ENCODE results near the gene SSBP3.

The SSBP3 gene

DNA sequence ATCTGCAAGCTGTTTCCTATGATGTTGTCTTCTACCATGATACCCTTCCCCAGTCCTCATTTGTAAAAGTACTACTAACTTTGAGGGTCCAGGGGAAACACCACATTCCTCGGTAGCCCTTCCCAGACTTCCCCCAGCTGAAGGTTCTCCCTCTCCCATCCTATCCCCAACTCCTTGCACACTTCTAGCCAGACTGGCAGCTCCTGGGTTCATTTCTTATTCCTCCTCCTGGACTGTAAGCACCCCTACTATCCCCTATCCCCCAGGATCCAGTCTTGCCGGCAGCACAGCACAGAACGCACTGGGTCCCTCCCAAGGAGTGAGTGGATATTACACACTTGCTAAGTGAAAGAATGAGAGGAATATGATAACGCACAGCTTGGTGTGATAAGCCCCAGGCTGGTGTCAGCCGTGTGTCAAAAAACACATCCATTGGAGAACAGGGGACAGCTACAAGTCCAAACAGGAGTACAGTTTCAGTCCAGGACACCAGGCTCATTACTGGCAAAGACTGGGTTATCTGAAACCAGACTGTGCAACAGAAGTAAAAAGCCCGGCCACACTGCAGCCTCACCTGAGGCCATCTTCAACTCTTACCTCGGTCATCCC lies 100.2 kb downstream of the SSBP3 start:
- no peak for DNase-seq (ENCODE audit: low spot score)

DNA sequence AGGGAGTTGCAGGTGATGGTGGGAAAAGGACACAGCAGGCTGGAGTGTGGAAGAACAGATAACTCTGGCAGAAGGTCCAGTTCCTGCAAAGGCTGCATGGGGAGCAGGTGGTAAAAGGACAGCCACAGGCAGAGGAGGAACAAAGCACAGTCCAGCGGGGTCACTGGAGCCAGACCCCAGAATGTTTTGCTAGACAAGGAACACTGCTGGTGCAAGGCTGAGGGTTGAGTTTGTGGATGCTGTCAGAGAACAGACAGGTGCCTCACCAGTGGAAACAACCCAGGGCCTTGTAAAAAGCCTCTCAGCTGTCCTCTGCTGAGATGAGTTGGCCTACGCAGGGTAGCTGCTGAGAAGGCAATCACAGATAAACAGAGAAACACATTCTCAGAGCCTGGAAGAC lies 101.7 kb downstream of the SSBP3 start:
- DNase-seq (ENCODE audit: low spot score): no peak

GRCh38 chr1:54302951-54303843 lies 103.0 kb downstream of the SSBP3 start:
- no peak for DNase-seq (ENCODE audit: low spot score)

DNA sequence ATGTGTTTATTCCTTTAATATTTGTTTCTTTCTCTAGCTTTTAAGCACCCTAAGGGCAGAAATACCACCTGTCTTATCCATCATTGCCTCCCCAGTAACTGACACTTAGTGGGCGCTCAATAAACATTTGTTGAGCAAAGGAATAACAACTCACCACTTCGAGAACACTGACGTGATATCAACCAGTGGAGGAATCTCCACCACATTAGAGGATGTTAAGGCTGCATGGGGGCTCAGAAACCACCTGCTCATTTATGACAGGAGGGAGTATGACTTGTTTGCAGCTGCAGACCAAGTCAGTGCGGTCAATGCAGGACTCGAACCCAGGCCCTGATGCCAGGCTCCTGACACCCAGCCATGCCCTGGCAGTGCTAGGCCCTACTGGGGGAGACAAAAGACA lies 103.6 kb downstream of the SSBP3 start:
- DNase-seq (ENCODE audit: low spot score): no peak

DNA sequence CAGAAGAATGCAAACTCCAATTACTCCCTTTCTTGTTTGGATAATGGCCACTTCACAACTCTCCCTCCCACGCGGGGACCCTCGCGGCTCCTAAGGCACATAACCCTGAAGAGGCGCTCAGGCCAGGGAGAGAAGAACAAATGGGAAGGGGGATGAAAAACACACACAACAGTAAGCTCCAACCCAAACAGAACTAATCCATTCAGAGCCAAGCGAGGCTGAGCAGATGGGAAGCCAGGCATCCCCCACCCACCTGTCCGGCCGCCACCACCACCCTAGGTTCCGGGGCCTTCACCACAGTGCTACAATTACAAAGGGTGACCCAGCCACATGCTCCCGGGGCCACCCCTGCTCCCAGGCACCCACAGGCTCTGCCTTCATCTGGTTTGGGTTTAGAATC lies 104.7 kb downstream of the SSBP3 start:
- no peak for DNase-seq (ENCODE audit: low spot score)

DNA sequence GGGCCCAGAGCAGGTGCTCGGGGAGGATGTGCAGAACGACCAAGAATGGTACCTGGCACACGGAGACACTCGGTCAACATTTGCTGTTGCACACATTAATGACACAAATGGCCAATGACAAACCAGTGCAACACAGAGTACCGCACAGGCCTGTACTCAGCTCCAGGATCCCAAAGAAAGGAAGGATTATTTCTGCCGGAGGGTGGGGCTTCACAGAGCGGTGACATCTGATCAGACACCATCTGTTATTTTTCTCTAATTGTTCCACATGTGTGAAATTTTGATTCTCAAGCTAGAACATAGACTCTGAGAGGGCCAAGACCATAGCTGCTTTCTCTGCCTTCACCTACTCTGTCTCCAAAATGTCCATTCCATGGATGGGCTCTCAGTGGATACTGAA lies 105.8 kb downstream of the SSBP3 start:
- DNase-seq (ENCODE audit: low spot score): no peak

- DNase-seq (ENCODE audit: low spot score): no peak
These were observed 107.2 kb downstream of the SSBP3 start for GRCh38 chr1:54299037-54299436.

- no peak for DNase-seq (ENCODE audit: low spot score)
These were observed 107.7 kb downstream of the SSBP3 start for GRCh38 chr1:54298284-54299033.

DNA sequence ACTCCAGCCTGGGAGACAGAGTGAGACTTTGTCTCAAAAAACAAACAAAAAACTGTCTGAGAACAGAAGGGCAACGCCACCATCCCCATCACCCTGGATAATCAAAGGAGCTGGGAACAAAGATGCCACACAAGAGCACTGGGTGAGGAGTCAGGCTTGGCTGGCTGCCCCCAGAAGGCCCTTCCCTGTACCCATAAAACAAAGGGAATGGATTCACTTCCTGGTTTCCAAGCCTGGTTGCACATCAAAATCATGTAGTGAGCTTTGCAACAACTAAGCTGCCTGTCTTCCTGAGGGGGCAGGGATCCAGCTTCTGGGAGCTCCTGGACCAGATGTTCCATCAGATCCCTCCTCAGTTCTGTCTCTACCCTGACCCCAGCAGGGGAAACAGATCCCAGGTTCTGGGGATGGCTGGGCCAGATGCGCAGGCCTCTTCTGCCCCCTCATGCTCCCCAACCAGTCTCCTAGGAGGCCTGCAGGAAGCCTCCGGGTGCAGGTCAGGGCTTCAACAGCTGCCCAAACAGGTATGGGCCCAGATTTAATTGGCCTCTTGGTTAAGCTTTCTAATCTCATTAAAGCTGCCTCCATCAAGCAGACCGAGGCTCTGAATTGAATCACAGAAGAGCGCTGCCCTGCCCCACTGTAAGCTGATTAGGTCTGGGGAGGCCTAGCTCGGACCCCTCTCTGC lies 108.5 kb downstream of the SSBP3 start:
- no peak for DNase-seq (ENCODE audit: low spot score)

DNA sequence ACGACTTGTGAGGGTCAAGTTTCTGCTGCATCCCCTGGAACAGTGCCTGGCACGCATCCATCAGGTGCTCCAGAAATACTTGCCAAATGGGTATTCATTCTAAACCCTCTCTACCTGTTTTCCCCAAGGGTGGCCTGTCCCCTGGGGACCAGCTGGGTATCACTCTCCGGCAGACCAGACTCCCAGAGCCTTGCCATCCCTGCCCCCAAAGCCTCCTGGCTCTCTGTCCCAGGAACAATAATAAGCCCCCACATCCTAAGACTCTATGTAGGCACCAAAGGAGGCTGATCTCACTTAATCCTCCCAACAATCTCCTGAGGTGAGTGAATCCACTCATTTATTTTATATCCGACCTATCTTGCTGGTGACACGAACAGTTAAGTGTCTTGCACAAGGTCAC lies 109.5 kb downstream of the SSBP3 start:
- DNase-seq (ENCODE audit: low spot score): no peak

DNA sequence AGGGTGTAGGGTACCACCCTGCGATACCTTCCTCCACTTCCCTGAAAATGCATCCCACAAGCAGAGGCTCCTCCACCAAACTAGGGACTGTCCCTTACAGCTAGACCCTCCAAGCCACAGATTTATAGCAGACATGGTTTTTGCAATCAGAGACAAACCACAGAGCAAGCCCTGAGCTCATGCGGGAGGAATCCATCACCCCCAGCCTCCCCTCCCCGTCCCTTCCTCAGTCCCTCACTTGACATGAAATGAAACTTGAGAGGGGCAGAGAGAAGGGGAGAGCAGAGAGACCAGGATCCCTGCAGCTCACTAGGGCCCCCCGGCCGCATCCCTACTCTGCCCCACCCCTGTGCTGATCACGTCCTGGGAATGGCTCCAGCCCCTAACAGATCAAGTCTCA lies 111.3 kb downstream of the SSBP3 start:
- no peak for DNase-seq (ENCODE audit: low spot score)

DNA sequence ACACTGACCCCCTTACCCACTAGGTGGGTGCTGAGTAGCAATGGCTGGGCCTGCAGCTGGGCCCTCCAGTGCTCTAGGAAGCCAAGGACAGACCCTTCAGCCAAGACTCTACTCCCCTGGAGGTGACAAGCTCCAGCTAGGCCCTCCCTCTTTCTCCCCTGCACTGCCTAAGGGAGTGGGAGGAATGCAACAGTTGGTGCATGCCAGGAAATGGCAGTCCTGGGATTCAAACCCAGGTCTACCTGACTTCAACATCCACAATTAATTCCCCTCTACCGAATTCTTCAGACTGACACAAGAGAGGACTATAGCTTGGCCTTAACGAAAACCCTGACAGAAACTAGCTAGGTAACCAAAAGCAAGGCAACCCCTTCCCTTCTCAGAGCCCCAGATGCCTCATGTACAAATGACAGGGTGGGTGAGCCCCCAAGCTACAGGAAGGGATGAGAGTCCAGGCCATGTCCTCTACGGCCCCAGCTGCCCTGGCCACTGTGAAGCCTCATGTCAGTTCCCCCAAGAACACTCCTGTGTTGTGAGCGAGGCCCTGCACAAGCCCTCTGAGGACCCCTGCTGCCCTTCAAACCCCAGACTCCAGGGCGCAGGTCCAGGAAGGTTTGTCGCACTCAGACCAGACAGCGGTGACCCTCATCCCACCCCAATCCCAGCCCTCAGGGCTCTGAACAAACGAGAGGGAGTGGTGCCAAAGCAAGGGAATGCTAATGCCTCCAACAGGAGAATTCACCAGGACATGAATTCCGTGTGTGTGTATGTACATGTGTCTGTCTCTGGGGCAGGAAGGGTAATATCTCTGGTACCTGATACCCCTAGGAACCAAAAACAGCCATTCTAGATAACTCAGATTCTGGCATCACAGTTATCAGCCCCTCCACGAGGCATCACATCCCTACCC lies 113.9 kb downstream of the SSBP3 start:
- DNase-seq (ENCODE audit: low spot score): no peak

DNA sequence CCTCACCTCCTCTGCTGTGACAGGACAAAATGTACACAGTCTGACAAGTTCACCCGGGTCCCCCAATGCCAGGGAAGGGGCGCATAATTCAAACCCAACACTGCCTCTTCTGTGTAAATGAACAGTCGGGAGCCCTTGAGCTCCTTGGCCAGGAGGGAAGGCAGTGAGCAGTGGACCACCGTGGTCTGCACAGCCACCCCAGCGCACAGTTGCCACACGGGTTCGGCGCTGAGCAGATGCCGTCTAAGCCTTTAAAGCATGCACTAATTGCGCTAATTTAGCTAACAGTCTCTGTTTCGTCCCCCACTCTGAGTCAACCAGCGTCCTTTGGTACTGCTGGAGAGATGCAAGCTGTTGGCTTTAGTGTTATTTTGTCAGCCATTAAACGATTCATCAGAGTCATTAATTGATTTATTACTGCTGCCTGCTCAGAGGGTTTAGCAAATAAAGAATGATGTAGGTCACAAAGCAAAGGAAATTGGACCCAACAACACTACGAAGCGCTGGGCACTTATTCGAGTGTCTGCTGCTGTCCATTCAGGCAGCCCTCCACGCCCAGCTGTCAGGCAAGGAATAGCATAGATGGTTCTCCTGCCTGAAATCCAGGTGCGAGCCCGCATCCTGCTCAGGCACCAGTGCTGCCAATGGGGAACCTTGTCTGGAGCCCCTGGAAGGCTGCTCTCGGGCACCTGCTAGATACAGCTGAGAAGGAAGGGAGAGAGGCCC lies 114.8 kb downstream of the SSBP3 start:
- no peak for DNase-seq (ENCODE audit: low spot score)

- no peak for DNase-seq (ENCODE audit: low spot score)
These were observed 115.5 kb downstream of the SSBP3 start for GRCh38 chr1:54290506-54291184.

GRCh38 chr1:54289712-54290233 lies 116.4 kb downstream of the SSBP3 start:
- DNase-seq (ENCODE audit: low spot score): no peak

DNA sequence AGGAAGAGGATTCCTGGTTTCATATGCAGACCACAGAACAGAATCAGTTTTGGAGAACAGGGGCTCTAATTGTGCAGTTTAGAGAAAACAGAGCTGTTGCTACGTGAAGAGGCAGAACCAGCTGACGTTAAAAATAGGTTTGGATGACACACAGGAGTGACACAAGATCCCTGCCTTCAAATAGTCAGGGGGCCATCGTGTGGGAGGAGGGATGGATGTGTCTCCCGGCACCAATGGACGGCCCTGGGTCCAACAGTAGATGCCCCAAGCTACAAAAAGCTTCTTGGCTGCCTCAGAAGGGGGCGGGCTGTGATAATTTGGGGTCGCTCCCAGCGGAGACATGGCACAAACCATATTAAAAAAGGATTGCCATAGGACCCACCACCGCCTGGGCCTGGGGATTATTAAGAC lies 118.4 kb downstream of the SSBP3 start:
- no peak for DNase-seq (ENCODE audit: low spot score)

GRCh38 chr1:54287176-54287650 lies 119.0 kb downstream of the SSBP3 start:
- DNase-seq (ENCODE audit: low spot score): no peak

GRCh38 chr1:54285815-54286345 lies 120.3 kb downstream of the SSBP3 start:
- DNase-seq (ENCODE audit: low spot score): no peak

- no peak for DNase-seq (ENCODE audit: low spot score)
These were observed 121.2 kb downstream of the SSBP3 start for GRCh38 chr1:54284781-54285529.
